ENCODE results near the gene DGKG.

DGKG gene

DNA sequence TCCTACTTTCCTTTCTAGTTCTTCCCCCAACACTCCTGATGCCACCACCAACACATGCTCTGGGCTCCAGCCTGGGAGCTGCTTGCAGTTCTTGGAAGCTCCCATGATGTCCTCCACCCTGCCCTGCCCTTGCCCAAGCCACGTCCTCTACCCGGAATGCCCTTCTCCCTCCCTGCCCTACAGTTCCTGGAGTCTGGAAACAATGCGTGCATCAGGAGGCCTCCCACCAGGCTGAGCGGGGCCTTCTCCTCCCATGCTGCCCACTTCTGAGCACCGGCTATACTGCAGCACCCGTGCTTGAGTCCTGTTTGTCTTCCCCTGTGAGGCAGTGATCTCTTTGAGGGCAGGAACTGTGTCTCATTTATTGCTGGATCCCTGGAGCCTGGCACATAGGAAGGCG lies 44.6 kb downstream of the DGKG start:
- no peak for DNase-seq

DNA sequence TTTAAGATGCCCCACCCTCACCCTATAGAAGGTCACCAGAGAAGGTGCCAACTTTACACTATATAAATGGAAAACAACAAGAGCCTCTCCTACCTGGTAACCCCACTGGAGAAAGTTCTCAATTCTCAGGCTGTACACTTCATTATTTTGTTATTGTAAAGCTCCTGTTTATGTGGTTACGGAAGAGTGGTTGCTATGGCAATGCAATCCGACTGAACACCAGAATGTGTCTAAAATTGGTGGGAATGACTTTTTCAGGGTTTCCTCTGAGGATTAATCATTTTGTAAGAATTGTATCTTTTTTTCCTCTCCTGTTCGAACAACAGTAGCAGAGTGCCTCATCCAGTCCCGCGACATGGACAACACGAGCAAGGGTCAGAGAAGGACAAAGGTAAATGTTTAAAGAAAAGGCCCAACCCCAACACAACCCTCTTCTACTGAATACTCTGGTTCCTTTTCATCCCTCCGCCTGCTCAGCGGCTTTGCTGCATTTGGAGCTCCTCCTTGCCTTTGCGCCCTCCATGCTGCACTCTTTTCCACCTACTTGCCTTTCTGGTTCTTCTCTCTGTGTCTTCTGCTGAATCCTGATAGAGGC lies 45.3 kb downstream of the DGKG start:
- no peak for DNase-seq

GRCh38 chr3:186315581-186316354 lies 46.3 kb downstream of the DGKG start:
- no peak for DNase-seq

DNA sequence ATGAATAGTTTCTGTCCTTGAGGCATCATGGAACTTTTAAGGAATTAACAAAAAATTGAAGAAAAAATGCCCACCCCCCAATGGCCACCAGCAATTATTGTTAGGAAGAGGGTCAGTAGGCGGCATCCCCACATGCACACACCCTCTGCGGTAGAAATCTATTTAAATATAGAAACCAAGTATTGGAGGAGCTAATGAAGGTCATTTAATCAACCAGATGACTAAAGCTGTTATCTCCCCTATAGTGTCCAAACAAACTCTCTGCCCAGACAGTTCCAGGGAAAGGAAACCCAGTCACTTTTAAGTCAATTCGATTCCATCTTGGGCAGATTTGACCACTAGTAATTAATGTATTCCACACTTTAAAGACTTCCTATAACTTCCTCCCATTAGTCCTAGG lies 47.1 kb downstream of the DGKG start:
- no peak for DNase-seq

DNA sequence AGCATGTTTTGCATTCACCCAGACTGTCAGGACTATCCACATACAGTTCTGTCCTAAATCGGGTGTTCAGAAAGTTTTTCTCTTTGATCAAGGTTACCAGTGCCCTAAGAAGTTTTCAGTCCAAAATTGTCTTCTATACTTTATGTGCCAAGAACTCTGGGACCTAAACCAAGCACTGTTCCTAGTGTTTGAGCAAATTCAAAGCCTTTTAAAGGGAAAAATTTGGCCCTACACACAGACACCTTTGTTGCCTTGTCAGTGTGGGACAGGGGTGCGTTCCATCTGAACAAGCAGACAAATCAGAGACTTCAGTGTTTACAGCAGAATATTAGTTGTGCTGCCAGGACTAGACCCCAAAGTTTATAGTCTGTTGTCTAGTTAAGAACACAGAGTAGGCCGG lies 50.6 kb downstream of the DGKG start:
- DNase-seq: no peak

- no peak for DNase-seq
These were observed 53.5 kb downstream of the DGKG start for GRCh38 chr3:186308549-186308948.

DNA sequence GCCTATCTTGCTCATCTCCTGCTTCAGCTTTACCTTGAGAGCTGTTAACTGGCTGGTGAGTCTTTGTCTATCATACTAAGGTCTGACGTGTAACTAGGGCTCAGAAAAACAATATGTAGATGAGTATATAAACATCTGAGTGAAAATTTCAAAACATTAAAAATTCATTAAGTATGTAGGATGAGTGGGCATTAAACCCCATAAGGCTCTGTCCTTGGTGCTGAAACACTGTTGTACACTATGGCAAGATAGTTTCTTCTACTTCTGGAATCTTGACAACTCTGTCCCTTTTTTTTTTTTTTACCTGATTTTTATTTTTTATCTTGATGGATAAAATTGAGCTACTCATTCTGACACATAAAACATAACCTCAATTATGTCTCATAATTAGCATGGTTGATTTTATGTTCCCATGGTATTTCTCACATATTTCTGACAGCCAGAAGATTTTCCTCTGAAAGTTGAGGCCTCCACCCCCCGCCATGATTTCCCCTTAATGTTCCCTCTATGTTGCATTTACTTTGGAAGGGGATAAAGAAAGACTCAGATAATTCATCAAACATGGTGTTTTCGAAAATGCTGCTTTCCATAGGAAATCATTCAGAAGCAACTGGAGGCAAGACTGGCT lies 54.3 kb downstream of the DGKG start:
- no peak for DNase-seq

DNA sequence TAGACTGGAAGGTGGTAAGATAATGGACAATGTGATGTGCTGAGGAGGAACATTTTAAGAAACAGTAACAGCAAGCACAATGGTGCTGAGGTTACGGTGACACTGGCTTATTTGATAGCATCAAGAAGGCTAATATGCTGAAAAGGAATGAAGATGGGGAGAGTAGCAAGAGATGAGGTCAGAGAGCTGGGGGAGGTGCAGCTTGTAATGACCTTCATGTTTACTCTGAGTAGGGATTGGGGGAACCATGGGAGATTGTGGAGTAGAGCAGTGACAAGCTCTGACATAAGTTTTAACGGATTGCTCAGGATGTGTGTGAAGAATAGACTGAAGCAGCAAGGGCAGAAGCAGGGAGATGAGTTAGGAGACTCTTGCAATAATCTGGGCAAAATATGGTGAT lies 56.7 kb downstream of the DGKG start:
- DNase-seq: no peak

GRCh38 chr3:186303965-186304364 lies 58.1 kb downstream of the DGKG start:
- no peak for DNase-seq

GRCh38 chr3:186299327-186299726 lies 62.7 kb downstream of the DGKG start:
- no peak for DNase-seq

- DNase-seq: no peak
These were observed 63.2 kb downstream of the DGKG start for GRCh38 chr3:186298876-186299275.

- no peak for DNase-seq
These were observed 71.2 kb downstream of the DGKG start for GRCh38 chr3:186290796-186291195.

DNA sequence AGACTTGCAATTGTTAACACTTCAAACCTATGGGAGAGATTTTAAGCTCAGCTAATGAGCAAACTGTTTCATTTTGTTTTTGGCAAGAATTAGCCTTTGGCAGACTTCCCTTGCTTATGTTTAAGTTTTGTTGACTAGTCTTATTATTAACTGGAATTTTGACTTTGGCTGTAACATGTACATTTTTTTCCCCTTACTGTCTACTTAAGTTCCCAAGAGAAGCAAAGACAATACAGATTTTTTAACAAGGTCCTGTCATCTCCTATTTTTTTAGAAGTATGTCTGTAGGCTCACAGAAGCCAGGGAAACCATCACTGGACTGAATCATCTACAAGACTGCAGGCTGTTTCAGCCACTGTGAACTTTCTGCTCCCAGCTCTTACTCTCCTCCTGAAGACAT lies 74.3 kb downstream of the DGKG start:
- no peak for DNase-seq

DNA sequence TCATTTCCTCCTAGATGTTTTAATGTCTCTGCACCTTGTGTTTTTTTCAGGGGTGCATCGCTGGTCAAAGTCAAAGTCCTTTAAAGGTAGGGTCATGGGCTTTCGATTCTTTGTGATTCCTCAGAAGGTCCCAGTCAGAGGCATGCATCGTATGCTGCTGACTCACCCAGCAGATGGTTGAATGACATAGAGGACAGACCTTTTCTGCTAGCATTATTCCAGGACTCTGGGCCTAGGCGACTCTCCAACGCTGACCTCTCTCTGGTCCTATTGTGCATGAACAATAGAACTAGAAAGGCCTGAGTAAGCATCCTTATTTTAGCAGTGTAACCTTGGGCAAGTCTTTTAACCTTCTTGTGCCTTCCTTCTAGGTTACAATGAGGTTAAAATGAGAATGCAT lies 75.9 kb downstream of the DGKG start:
- no peak for DNase-seq

DNA sequence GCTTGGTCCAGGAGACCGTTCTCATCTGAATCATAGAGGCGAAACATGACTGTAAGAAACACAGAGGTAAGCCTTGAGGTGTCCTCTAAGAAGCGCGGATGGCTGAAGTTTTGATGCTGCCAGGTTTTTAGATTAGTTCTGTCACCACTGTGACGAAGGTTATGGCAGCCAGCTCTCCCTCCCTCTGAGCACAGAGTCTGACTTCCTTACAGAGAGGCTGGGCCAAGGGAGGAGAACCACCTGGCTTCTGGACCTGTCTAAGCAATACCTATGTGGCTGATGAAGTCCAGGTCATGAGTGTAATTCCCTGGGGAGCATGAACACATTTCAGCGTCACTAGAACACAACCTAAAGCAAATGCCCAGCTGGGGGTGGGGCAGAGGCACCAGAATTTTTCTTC lies 77.4 kb downstream of the DGKG start:
- DNase-seq: no peak

DNA sequence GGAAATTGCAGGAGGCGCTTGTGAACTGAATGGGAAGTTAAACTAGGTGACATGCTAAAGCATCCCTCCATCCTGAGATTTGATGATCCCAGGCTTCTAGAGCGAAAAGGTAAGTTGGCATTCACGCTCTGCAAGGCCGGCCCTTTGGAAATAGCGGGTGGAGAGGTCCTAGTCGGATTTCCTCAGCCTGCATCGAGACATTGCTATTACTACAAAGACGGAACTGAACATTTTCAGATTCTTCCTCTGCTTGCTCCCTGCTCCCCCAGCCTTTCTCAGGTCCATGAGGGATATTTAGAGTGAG lies 77.7 kb downstream of the DGKG start:
- DNase-seq: no peak

GRCh38 chr3:186283651-186284348 lies 78.2 kb downstream of the DGKG start:
- DNase-seq: no peak

GRCh38 chr3:186283096-186283495 lies 78.9 kb downstream of the DGKG start:
- no peak for DNase-seq

- no peak for DNase-seq
These were observed 80.9 kb downstream of the DGKG start for GRCh38 chr3:186281176-186281575.

DNA sequence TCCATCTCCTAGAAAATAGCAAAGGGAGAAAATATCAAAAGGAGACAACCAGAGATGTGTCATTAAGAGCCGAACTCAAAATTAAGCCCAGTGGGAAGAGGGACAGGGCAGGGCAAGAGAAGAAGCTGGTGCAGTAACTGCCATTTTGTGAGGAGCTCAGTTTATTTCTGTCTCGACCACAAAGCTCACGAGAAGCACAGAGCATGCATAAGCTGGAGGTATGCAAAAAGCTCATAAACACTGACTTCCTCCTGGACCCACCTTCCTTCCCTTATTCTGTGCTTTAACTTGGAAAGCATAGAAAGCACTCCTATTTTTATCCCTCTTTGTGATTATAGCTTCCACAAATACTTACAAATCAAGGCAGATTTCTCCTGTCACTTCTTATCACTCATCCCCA lies 81.3 kb downstream of the DGKG start:
- no peak for DNase-seq

- no peak for DNase-seq
These were observed 84.6 kb downstream of the DGKG start for GRCh38 chr3:186277268-186277909.

DNA sequence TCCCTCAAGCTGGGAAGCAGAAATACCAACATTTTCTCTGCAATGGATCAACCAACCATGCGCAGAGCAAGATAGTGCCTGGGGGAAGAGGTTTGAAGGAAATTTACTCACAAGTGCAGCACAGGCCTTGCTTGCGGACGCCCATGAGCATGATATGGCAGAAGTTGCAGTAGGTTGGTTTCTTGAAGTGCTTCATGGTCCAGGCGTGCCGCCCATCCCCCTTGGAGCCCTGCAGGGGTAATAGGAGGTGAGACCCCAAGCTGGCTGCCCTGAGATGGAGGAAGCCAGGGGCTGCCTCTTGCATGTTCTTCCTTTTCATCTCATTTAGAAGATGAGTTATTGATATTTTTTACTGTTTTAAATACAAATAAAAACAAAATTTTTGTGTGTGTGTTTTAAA lies 86.6 kb downstream of the DGKG start:
- DNase-seq: no peak

DNA sequence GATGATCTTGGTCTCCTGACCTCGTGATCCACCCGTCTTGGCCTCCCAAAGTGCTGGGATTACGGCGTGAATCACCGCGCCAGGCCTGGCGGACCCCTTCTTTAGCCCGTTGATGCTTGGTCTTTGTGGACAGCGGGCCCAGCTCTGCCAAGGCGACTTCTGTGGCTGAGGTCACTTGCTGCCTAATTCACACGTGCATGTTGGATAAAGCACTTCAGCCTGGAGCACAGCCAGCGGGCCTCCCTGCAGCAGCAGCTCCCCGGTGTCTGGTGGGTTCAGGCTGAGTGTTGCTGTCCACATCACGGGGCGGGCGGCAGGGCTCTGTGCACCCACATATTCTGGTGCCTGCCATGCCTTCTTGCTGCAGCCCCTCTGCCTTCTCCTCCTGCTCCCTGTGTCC lies 88.4 kb downstream of the DGKG start:
- no peak for DNase-seq

- no peak for DNase-seq
These were observed 91.3 kb downstream of the DGKG start for GRCh38 chr3:186270701-186271100.
